Activated naive CD8-positive, alpha-beta T cell treated with anti-CD3 and anti-CD28 coated beads for 36 hours (primary cell): Measurements from ENCODE around the gene CNOT1. TPM values are rescaled to one million over a fixed set of nuclear protein-coding genes. Genes with fewer than 3 reads are reported as not detected.
"Not testable (repeated sequence)": the region's sequence is repeated elsewhere in the genome, so short reads cannot be mapped to it uniquely, and the experiment has no call there.

Experiments
- DNase-seq: peaks from one replicate; pipeline ENCODE4 v3.0.0; 2021
- H3K27ac Mint-ChIP-seq: one replicate; pipeline ENCODE4 v1.8.0; 2022; ENCODE audit warnings: mild to moderate bottlenecking, moderate library complexity, mixed read lengths
- H3K27me3 Mint-ChIP-seq: one replicate; pipeline ENCODE4 v1.8.0; 2022; ENCODE audit warnings: mild to moderate bottlenecking, mixed read lengths
- H3K36me3 Mint-ChIP-seq: one replicate; pipeline ENCODE4 v1.8.0; 2021; ENCODE audit warnings: mild to moderate bottlenecking, mixed read lengths
- H3K4me1 Mint-ChIP-seq: one replicate; pipeline ENCODE4 v1.8.0; 2021; ENCODE audit warnings: mixed read lengths
- H3K4me3 Mint-ChIP-seq: one replicate; pipeline ENCODE4 v1.8.0; 2022; ENCODE audit warnings: mild to moderate bottlenecking, moderate library complexity, mixed read lengths
- H3K9me3 Mint-ChIP-seq: one replicate; pipeline ENCODE4 v1.8.0; 2022; ENCODE audit warnings: mixed read lengths
- total RNA-seq, 2 experiments: library from RNA; stranded (reverse); gene quantifications; one replicate each; pipeline ENCODE4 v1.2.3, GENCODE V29; 2021

Gene CNOT1
- total RNA-seq, 2 experiments from 2014 or later, result 295 to 317 TPM

- Mint-ChIP-seq H3K27me3 (no peaks in the 10 kb centered on the region), H3K4me1 (peaks cover 3% of the 10 kb centered on the region), H3K27ac (no peak overlapping the region), H3K4me3 (no peak overlapping the region), H3K36me3 (peaks cover 56% of the 10 kb centered on the region), H3K9me3 (no peaks in the 10 kb centered on the region)
- no peak for DNase-seq
Measured at GRCh38 chr16:58574895-58575294, 54.7 kb downstream of the CNOT1 start.

- Mint-ChIP-seq H3K4me1 (peaks cover 11% of the 10 kb centered on the region), H3K36me3 (peaks cover 43% of the 10 kb centered on the region)
- H3K27me3 Mint-ChIP-seq, DNase-seq, H3K27ac Mint-ChIP-seq, H3K9me3 Mint-ChIP-seq, H3K4me3 Mint-ChIP-seq: not testable (repeated sequence)
Measured at GRCh38 chr16:58565697-58566096, 63.9 kb downstream of the CNOT1 start.

GRCh38 chr16:58563775-58564174 is 65.9 kb downstream of the CNOT1 start:
- Mint-ChIP-seq H3K27ac (no peak overlapping the region), H3K36me3 (peaks cover 36% of the 10 kb centered on the region), H3K4me1 (peaks cover 3% of the 10 kb centered on the region), H3K4me3 (no peak overlapping the region), H3K27me3 (no peaks in the 10 kb centered on the region), H3K9me3 (no peaks in the 10 kb centered on the region)
- no peak for DNase-seq

DNA sequence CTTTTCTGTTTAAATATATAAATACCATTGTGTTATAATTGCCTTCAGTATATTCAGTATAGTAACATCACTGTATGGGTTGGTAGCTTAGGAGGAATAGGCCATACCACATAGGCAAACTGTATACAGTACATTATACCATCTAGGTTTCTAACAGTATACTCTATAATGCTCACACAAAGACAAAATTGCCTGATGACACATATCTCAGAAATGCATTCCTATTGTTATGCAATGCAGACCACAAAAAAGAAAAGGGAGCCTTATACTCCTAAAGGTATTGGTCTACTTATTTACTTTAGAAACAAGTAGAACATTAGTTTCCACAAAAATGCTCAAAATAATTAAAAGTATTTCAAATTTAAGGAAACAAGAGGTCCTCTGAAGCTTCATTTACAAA is 66.4 kb downstream of the CNOT1 start:
- H3K27ac Mint-ChIP-seq, result no peak overlapping the region
- peaks cover 34% of the 10 kb centered on the region for H3K36me3 Mint-ChIP-seq
- peaks cover 1% of the 10 kb centered on the region for H3K4me1 Mint-ChIP-seq
- DNase-seq, result no peak
- no peaks in the 10 kb centered on the region for H3K9me3 Mint-ChIP-seq
- no peak overlapping the region for H3K4me3 Mint-ChIP-seq
- H3K27me3 Mint-ChIP-seq, result no peaks in the 10 kb centered on the region

- Mint-ChIP-seq H3K36me3 (peaks cover 19% of the 10 kb centered on the region), H3K9me3 (no peaks in the 10 kb centered on the region), H3K27ac (no peak overlapping the region), H3K4me3 (no peak overlapping the region), H3K4me1 (peaks cover 3% of the 10 kb centered on the region), H3K27me3 (no peaks in the 10 kb centered on the region)
- no peak for DNase-seq
Measured at GRCh38 chr16:58556678-58557077, 72.9 kb downstream of the CNOT1 start.

GRCh38 chr16:58551496-58551895 is 78.1 kb downstream of the CNOT1 start:
- peaks cover 3% of the 10 kb centered on the region for H3K4me1 Mint-ChIP-seq
- no peaks in the 10 kb centered on the region for H3K9me3 Mint-ChIP-seq
- peaks cover 23% of the 10 kb centered on the region for H3K36me3 Mint-ChIP-seq
- DNase-seq, result no peak
- no peaks in the 10 kb centered on the region for H3K27me3 Mint-ChIP-seq
- no peak overlapping the region for H3K27ac Mint-ChIP-seq
- no peak overlapping the region for H3K4me3 Mint-ChIP-seq

GRCh38 chr16:58548378-58548777 is 81.2 kb downstream of the CNOT1 start:
- Mint-ChIP-seq H3K36me3 (peaks cover 23% of the 10 kb centered on the region), H3K4me3 (no peak overlapping the region), H3K27me3 (no peaks in the 10 kb centered on the region), H3K9me3 (no peaks in the 10 kb centered on the region), H3K4me1 (peaks cover 3% of the 10 kb centered on the region), H3K27ac (no peak overlapping the region)
- DNase-seq, result no peak

- Mint-ChIP-seq H3K36me3 (peaks cover 39% of the 10 kb centered on the region), H3K27me3 (no peaks in the 10 kb centered on the region), H3K4me3 (no peak overlapping the region), H3K9me3 (no peaks in the 10 kb centered on the region), H3K4me1 (peaks cover 3% of the 10 kb centered on the region), H3K27ac (no peak overlapping the region)
- no peak for DNase-seq
Measured at GRCh38 chr16:58543685-58544084, 85.9 kb downstream of the CNOT1 start.

DNA sequence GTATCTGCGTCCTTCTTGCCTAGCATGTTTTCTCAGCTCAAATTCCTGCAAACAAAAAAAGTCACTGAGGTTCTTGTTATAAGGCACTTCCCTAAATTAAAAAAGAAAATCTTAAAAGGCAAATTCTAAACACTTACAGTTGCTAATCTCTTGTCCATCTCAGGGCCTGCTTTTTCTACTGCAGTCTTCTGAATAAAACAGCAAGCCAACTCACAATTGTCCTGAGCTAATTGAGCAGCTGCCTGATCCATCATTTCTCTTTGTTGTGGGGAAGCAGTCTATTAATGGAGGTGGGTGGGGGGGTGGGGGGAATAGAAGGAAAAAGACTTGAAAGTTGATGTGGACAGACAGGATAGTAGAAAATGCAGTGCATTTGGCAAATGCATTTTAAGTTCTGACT is 87.3 kb downstream of the CNOT1 start:
- no peak overlapping the region for H3K4me3 Mint-ChIP-seq
- H3K4me1 Mint-ChIP-seq, result peaks cover 3% of the 10 kb centered on the region
- H3K27ac Mint-ChIP-seq, result peak overlapping the region; percentile 31
- H3K9me3 Mint-ChIP-seq, result no peaks in the 10 kb centered on the region
- H3K36me3 Mint-ChIP-seq, result peaks cover 42% of the 10 kb centered on the region
- no peaks in the 10 kb centered on the region for H3K27me3 Mint-ChIP-seq
- DNase-seq, result no peak

- Mint-ChIP-seq H3K36me3 (peaks cover 41% of the 10 kb centered on the region), H3K27ac (no peak overlapping the region), H3K4me1 (peaks cover 3% of the 10 kb centered on the region), H3K9me3 (no peaks in the 10 kb centered on the region), H3K4me3 (no peak overlapping the region), H3K27me3 (no peaks in the 10 kb centered on the region)
- no peak for DNase-seq
Measured at GRCh38 chr16:58541711-58542110, 87.9 kb downstream of the CNOT1 start.

DNA sequence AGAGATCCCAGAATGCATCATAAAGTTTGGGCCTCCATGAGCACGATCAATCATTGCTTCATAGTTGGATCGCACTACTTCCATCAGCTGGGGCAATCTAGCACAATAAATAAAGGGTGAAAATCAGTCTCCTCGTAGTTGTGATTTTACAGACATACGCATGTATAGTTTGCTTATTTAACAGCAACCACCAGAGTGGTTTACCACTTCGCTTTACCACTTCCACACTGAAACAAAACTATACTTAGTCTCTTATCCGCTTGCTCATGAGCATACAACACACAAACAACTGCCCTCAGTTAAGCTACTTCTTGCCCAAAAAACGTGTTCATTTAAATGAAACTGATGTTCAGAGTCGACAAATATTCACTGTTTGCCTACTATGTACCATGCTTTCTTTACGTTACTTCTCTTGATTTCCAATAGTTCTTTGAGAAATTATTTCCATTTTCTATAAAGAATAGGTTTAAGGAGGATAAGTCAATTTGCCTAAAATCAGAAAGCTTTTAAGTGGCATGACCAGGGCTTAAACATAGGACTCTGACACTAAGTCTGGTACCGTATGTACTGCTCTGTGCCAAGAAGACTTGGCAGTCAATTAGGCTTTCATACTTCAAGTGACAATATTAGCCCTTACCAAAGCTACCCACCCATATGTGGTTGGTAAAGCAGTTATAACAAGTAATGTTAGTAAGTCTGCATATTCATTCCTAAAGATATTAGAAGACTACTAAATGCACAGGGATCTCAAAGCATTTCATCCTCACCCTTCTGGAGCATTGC is 92.3 kb downstream of the CNOT1 start:
- peaks cover 2% of the 10 kb centered on the region for H3K4me1 Mint-ChIP-seq
- no peak overlapping the region for H3K27ac Mint-ChIP-seq
- H3K27me3 Mint-ChIP-seq, result no peaks in the 10 kb centered on the region
- no peak overlapping the region for H3K4me3 Mint-ChIP-seq
- H3K36me3 Mint-ChIP-seq, result peaks cover 45% of the 10 kb centered on the region
- H3K9me3 Mint-ChIP-seq, result no peaks in the 10 kb centered on the region
- DNase-seq, result no peak

GRCh38 chr16:58536278-58536677 is 93.3 kb downstream of the CNOT1 start:
- Mint-ChIP-seq H3K9me3 (no peaks in the 10 kb centered on the region), H3K4me1 (peaks cover 2% of the 10 kb centered on the region), H3K27me3 (no peaks in the 10 kb centered on the region), H3K36me3 (peaks cover 45% of the 10 kb centered on the region), H3K4me3 (no peak overlapping the region), H3K27ac (no peak overlapping the region)
- no peak for DNase-seq

- H3K4me1 Mint-ChIP-seq, result peaks cover 2% of the 10 kb centered on the region
- H3K27me3 Mint-ChIP-seq, result no peaks in the 10 kb centered on the region
- H3K9me3 Mint-ChIP-seq, result no peaks in the 10 kb centered on the region
- peak overlapping the region; percentile 60 for H3K27ac Mint-ChIP-seq
- no peak for DNase-seq
- H3K4me3 Mint-ChIP-seq, result no peak overlapping the region
- H3K36me3 Mint-ChIP-seq, result peaks cover 45% of the 10 kb centered on the region
Measured at GRCh38 chr16:58535100-58535499, 94.5 kb downstream of the CNOT1 start.

DNA sequence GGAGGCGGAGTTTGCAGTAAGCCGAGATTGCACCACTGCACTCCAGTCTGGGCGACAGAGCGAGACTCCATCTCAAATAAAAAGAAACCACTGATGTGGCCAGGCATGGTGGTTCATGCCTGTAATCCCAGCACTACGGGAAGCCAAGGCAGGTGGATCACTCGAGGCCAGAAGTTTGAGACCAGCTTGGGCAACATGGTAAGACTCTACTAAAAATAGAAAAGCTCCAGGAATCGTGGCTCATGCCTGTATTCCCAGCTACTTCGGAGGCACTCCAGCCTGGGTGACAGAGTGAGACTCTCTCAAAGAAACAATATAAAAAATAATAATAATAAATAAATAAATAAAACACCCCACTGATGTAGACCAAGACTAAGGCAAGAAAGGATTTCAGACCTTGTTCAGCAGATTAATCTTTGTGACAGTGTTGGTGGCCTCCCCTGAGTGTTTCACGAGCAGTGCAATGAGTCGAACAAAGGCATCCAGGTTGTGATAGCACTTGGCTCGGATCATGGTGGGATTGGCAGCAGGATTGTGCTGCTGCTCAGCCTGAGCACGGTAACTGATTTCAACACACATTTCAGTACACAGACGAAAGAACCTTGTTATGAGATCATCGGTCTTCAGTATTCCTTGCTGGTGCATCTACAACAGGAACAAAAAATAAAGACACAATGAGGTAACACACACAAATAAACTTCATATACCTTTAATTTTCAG is 95.7 kb downstream of the CNOT1 start:
- peaks cover 2% of the 10 kb centered on the region for H3K4me1 Mint-ChIP-seq
- H3K27me3 Mint-ChIP-seq, result no peaks in the 10 kb centered on the region
- H3K27ac Mint-ChIP-seq, result no peak overlapping the region
- H3K9me3 Mint-ChIP-seq, result no peaks in the 10 kb centered on the region
- H3K36me3 Mint-ChIP-seq, result peaks cover 42% of the 10 kb centered on the region
- no peak overlapping the region for H3K4me3 Mint-ChIP-seq
- DNase-seq, result no peak

- Mint-ChIP-seq H3K4me1 (peaks cover 2% of the 10 kb centered on the region), H3K27me3 (no peaks in the 10 kb centered on the region), H3K27ac (no peak overlapping the region), H3K9me3 (no peaks in the 10 kb centered on the region), H3K36me3 (peaks cover 40% of the 10 kb centered on the region), H3K4me3 (no peak overlapping the region)
- DNase-seq, result no peak
Measured at GRCh38 chr16:58532414-58532813, 97.2 kb downstream of the CNOT1 start.

- Mint-ChIP-seq H3K27me3 (no peaks in the 10 kb centered on the region), H3K27ac (no peak overlapping the region), H3K9me3 (no peaks in the 10 kb centered on the region), H3K4me3 (no peak overlapping the region), H3K36me3 (peaks cover 41% of the 10 kb centered on the region), H3K4me1 (peaks cover 2% of the 10 kb centered on the region)
- no peak for DNase-seq
Measured at GRCh38 chr16:58530179-58530578, 99.4 kb downstream of the CNOT1 start.
